ENCODE measurements around the gene FKBP8. TPM values are rescaled to one million over a fixed set of nuclear protein-coding genes. Genes with fewer than 3 reads are reported as not detected.

Gene FKBP8
- total RNA-seq, 1 experiment from 2014 or later: 182 TPM

DNA sequence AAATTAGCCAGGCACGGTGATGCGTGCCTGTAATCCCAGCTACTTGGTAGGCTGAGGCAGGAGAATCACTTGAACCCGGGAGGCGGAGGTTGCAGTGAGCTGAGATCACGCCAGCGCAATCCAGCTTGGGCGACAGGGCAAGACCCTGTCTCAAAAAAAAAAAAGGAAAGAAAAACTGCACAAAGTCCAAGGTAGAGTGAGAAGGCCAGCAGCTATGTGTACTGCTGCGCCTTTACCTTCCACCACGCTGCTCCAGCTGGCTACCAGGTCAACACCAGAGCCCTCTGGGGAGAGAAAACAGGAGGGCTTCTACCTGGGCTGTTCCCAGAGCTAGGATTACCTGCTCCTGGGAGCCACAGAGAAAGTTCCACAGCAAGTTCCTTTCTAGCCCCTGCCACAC is 24.7 kb downstream of the FKBP8 start:
- POLR2A ChIA-PET: no interaction called here
- Histone ChIP-seq H3K4me1 (ENCODE audit: control insufficient read depth, insufficient read depth, low read length) (peaks cover 16% of the 10 kb centered on the region), H3K27me3 (ENCODE audit: control insufficient read depth, insufficient read depth, low read length) (no peaks in the 10 kb centered on the region), H3K4me3 (ENCODE audit: low read depth in 2 of 2, low read length in 2 of 2) (no peak overlapping the region), H3K27ac (ENCODE audit: low read length) (no peak overlapping the region), H3K36me3 (ENCODE audit: control insufficient read depth, insufficient read depth, low read length) (peaks cover 4% of the 10 kb centered on the region; the same call in 1 of the 2 replicates), H3K9me3 (ENCODE audit: control insufficient read depth, insufficient read depth, low read depth, low read length) (no peaks in the 10 kb centered on the region)
- intact Hi-C loops (cut with micrococcal nuclease; ENCODE audit: unreplicated experiment): no loop called here
- CTCF ChIA-PET: no interaction called here
- ATAC-seq (no peak), DNase-seq (ENCODE audit: low read depth, low spot score) (no peak)
- no TSS peak for BruUV-seq (replicated peaks)
- in situ Hi-C loops (cut with HindIII; ENCODE audit: low pct_unique_long_range_greater_than_20kb, low sequenced_read_pairs): no loop called here
- no peak for TF ChIP-seq SIN3A (IDR thresholded peaks at IDR 0.05; ENCODE audit: borderline replicate concordance, insufficient read depth, low read depth, low read length)
- no peak for TF ChIP-seq POLR2AphosphoS5 (IDR thresholded peaks at IDR 0.05; ENCODE audit: low read depth, low read length)
- no peak for TF ChIP-seq TCF7L2 (IDR thresholded peaks at IDR 0.05; ENCODE audit: low read depth, low read length)
- TF ChIP-seq, protein P1, sequence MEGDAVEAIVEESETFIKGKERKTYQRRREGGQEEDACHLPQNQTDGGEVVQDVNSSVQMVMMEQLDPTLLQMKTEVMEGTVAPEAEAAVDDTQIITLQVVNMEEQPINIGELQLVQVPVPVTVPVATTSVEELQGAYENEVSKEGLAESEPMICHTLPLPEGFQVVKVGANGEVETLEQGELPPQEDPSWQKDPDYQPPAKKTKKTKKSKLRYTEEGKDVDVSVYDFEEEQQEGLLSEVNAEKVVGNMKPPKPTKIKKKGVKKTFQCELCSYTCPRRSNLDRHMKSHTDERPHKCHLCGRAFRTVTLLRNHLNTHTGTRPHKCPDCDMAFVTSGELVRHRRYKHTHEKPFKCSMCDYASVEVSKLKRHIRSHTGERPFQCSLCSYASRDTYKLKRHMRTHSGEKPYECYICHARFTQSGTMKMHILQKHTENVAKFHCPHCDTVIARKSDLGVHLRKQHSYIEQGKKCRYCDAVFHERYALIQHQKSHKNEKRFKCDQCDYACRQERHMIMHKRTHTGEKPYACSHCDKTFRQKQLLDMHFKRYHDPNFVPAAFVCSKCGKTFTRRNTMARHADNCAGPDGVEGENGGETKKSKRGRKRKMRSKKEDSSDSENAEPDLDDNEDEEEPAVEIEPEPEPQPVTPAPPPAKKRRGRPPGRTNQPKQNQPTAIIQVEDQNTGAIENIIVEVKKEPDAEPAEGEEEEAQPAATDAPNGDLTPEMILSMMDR (IDR thresholded peaks at IDR 0.05): no peak
- TF ChIP-seq, protein P2, sequence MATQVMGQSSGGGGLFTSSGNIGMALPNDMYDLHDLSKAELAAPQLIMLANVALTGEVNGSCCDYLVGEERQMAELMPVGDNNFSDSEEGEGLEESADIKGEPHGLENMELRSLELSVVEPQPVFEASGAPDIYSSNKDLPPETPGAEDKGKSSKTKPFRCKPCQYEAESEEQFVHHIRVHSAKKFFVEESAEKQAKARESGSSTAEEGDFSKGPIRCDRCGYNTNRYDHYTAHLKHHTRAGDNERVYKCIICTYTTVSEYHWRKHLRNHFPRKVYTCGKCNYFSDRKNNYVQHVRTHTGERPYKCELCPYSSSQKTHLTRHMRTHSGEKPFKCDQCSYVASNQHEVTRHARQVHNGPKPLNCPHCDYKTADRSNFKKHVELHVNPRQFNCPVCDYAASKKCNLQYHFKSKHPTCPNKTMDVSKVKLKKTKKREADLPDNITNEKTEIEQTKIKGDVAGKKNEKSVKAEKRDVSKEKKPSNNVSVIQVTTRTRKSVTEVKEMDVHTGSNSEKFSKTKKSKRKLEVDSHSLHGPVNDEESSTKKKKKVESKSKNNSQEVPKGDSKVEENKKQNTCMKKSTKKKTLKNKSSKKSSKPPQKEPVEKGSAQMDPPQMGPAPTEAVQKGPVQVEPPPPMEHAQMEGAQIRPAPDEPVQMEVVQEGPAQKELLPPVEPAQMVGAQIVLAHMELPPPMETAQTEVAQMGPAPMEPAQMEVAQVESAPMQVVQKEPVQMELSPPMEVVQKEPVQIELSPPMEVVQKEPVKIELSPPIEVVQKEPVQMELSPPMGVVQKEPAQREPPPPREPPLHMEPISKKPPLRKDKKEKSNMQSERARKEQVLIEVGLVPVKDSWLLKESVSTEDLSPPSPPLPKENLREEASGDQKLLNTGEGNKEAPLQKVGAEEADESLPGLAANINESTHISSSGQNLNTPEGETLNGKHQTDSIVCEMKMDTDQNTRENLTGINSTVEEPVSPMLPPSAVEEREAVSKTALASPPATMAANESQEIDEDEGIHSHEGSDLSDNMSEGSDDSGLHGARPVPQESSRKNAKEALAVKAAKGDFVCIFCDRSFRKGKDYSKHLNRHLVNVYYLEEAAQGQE (IDR thresholded peaks at IDR 0.05; ENCODE audit: insufficient read depth in 1 of 2, low read depth in 2 of 2, low read length in 1 of 2): no peak

DNA sequence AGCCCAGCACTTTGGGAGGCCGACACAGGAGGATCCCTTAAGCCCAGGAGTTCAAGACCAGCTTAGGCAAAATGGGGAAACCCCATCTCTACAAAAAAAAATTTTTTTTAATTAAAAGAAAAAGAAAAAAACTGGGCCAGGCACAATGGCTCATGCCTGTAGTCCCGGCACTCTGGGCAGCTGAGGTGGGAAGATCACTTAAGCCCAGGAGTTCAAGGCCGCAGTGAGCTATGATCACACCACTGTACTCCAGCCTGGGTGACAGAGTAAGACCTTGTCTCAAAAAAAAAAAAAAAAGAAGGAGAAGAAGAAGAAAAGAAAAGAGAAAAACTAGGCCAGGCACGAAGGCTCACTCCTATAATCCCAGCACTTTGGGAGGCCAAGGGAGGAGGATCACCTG is 25.8 kb downstream of the FKBP8 start:
- BruUV-seq (replicated peaks): no TSS peak
- Histone ChIP-seq H3K27me3 (ENCODE audit: control insufficient read depth, insufficient read depth, low read length) (no peaks in the 10 kb centered on the region), H3K4me3 (ENCODE audit: low read depth in 2 of 2, low read length in 2 of 2) (no peak overlapping the region), H3K4me1 (ENCODE audit: control insufficient read depth, insufficient read depth, low read length) (peaks cover 16% of the 10 kb centered on the region), H3K27ac (ENCODE audit: low read length) (no peak overlapping the region), H3K9me3 (ENCODE audit: control insufficient read depth, insufficient read depth, low read depth, low read length) (no peaks in the 10 kb centered on the region), H3K36me3 (ENCODE audit: control insufficient read depth, insufficient read depth, low read length) (peaks cover 4% of the 10 kb centered on the region; the same call in 1 of the 2 replicates)
- in situ Hi-C loops (cut with HindIII; ENCODE audit: low pct_unique_long_range_greater_than_20kb, low sequenced_read_pairs) (no loop called here), intact Hi-C loops (cut with micrococcal nuclease; ENCODE audit: unreplicated experiment) (no loop called here)
- ChIA-PET POLR2A (no interaction called here), CTCF (no interaction called here)
- ATAC-seq (no peak), DNase-seq (ENCODE audit: low read depth, low spot score) (no peak)
- TF ChIP-seq, protein P1 (IDR thresholded peaks at IDR 0.05): no peak
- TF ChIP-seq, protein P2 (IDR thresholded peaks at IDR 0.05; ENCODE audit: insufficient read depth in 1 of 2, low read depth in 2 of 2, low read length in 1 of 2): no peak
- TF ChIP-seq POLR2AphosphoS5 (IDR thresholded peaks at IDR 0.05; ENCODE audit: low read depth, low read length) (no peak), SIN3A (IDR thresholded peaks at IDR 0.05; ENCODE audit: borderline replicate concordance, insufficient read depth, low read depth, low read length) (no peak), TCF7L2 (IDR thresholded peaks at IDR 0.05; ENCODE audit: low read depth, low read length) (no peak)
